ENCODE measurements around the gene BZW2.
A peak's percentile ranks its signal among the peaks of the same experiment; 100 is the strongest.

Gene BZW2

DNA sequence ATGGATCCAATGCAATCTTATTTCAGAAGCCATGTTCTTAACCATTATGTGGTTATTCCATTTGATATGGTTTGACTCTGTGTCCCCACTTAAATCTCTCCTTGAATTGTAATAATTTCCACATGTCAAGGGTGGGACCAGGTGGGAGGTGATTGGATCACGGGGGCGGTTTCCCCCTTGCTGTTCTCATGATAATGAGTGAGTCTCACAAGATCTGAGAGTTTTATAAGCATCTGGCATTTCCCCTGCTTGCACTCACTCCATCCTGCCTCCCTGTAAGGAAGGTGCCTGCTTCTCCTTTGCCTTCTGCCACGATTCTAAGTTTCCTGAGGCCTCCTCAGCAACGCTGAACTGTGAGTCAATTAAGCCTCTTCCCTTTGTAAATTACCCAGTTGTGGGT lies 75.6 kb downstream of the BZW2 start:
- DNase-seq (ENCODE audit: low spot score): no peak

DNA sequence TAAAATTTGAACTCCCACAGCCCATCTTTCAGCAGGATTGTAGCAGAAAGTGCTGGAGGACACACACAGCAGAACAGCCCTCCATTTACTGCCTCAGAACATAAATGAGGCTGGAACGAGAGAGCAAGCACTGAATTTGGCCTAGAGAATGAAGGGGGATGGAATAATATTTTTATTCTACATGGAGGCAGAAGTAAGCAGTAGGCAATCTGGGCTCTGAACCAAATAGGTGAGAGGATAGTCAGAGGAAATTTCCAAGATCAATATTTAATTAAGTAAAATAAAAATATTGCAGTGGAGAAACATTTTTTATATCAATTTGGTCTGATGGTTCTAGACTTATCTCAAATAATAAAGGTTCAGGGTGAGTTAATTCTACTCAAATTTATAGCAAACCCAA lies 78.4 kb downstream of the BZW2 start:
- DNase-seq (ENCODE audit: low spot score): no peak

DNA sequence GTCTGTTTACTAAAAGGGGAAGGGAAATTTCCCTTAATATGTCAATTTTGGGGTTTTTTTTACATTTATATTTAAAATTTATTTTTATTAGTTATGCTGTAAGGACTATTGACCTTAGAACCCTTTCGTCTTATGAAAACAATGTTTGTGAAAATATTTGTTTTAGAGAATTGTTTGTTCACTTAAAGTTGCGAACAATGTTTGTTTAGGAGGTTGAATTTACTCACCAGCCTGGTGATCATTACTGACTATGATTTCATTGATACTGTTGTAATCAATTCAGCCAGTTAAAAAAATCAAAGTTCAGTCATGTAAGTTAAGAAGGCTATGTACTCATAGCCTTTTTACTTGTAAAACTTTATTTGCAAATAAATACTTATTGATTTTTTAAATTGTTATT lies 80.2 kb downstream of the BZW2 start:
- DNase-seq (ENCODE audit: low spot score): no peak

DNA sequence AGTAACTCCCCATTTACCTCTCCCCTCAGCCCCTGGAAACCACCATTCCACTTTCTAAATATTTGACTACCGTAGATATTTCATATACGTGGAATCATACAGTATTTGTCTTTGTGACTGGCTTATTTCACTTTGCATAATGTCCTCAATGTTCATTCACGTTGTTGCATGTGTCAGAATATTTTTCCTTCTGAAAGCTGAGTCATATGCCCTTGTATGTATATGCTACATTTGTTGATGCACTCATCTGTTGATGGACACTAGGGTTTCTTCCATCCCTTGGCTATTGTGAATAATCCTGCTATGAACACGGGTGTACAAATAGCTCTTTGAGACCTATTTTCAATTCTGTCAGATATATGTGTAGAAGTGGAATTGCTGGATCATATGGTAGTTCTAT lies 81.8 kb downstream of the BZW2 start:
- no peak for DNase-seq (ENCODE audit: low spot score)

DNA sequence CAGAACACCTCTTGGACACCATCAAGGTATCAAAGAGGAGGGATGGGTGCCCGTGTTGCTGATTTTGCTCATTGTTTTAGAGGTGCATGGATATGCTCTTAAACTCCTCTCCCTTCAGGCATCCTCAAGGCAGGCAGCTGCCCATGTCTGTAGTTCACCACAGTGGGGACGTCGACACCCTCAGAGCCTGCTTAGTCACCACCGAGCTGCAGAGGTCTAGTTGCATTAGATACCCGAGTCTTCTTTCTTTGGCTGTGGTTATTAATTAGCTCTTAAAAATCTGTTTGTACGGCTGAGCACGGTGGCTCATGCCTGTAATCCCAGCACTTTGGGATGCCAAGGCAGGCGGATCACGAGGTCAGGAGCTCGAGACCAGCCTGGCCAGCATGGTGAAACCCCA lies 82.8 kb downstream of the BZW2 start:
- no peak for DNase-seq (ENCODE audit: low spot score)

DNA sequence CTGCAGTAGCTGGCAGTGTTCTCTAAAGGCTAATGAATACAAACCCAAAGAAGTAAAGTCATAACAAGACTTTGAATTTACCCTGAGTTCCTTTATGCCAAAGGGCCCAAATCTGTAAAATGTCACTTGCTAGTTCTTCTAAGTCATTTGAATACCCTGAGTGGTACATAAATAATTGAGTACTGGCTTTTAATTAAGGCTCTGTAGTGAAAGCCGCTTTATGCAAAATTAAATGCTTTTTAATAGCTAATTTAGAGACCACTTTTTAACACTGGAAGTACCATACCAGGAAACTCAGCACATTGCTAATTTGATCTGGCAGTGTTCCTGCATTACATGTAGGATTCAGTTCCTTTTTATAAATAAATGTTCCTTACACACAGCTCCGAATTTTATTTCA lies 83.6 kb downstream of the BZW2 start:
- no peak for DNase-seq (ENCODE audit: low spot score)

DNA sequence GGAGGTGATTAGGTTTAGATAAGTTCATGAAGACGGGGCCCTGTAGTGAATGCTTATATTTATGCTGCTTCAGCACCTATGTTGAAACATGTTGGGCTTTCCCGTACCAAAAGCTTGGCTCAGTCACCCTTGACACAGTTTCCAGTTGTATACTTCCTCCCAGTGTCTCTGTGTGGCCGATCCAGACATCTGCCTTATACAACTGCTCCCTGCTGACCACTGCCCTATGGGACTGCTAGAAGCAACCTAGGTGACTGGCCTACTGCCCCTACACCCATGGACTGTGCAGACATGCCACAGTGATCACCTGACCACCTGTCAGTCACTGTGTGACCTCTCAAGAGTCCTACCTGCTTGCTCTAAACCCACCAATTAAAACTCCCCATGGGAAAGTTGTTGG lies 85.0 kb downstream of the BZW2 start:
- no peak for DNase-seq (ENCODE audit: low spot score)

DNA sequence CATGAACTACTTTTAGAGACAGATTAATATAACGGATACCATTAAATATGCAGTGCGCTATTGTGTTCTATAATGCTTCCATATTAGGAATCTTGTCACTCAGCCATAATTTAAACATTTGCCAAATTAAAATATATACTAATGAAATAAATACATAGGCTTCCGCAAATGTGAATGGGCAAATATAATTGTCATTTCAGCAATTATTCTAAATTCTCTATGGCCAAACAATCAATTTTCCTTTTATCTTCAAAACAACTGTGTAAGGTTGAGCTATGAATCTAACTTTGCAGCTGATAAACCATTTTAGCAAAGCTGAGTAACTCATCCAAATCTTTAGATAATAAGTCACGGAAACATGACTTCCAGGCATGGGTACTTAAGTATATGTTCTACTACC lies 86.8 kb downstream of the BZW2 start:
- no peak for DNase-seq (ENCODE audit: low spot score)

DNA sequence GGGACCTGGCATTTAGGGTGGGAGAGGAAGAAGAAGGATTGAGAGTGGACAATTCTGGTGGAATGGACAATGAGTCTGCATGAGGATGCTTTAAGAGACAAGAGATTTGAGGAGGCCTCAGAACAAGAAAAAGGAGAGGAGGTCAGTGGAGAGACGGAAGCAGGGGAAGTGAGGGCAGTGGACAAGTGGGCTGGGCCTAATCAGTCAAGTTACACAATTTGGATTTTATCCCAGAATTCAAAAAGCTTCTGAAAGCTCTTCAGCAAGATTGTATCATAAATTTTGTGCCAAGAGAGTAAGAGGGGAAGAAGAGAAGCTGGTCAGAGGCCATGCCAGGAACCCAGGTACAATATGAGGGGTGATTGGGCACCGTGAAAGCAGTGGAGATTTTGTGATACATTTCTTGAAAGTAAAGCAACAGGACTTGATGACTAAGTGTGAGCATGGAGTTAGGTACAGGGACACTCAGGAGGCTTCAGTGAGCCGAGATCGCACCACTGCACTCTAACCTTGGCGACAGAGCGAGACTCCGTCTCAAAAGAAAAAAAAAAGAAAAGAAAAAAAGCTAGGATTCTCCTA lies 88.3 kb downstream of the BZW2 start:
- no peak for DNase-seq (ENCODE audit: low spot score)

DNA sequence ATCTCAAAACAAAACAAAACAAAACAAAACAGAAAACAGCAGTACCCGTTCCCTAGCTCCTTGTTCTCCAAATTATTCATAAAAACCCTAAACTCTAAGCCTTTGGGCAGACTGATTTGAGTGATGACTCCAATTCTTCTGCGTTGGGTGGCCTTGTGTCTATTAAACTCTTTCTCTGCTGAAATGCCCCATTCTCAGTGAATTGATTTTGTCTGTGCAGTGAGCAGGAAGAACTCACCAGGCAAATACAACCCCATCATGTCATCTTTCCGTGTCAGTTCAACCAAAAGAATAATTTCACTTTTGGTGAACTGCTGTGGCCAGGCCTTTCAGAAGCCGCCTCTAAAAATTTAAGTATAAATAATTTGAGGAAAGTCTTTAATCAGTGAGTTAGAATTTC lies 89.0 kb downstream of the BZW2 start:
- no peak for DNase-seq (ENCODE audit: low spot score)

DNA sequence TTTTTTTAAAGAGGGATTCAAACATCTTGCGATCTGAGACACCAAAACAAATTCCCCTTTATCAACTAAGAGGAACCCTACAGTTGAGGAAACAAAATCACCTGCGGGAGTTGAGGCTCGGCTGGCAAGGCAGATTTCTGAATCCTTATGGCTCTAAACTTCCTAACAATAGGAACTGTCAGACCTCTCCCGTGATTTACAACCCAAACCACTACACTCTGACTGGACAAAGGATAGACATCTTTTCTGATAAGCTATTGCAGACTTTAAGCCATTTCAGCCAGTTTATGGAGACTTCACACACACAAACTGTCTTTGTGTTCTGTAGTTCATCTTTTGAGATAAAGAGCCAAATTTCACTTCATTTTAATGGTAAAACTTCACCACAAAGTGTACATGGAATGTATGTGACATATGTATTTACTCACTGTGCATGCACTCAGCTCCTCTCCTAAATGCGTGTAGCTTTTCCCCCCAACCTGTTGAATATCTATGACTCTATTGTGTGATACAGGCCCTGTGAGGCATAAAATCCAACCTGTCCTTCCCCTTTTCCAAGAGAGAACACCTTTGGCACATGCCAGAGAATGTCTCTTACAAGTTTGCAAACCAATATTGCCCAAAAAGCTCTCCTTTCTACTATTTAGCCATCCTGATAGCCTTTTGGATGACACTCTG lies 92.2 kb downstream of the BZW2 start:
- DNase-seq (ENCODE audit: low spot score): no peak

DNA sequence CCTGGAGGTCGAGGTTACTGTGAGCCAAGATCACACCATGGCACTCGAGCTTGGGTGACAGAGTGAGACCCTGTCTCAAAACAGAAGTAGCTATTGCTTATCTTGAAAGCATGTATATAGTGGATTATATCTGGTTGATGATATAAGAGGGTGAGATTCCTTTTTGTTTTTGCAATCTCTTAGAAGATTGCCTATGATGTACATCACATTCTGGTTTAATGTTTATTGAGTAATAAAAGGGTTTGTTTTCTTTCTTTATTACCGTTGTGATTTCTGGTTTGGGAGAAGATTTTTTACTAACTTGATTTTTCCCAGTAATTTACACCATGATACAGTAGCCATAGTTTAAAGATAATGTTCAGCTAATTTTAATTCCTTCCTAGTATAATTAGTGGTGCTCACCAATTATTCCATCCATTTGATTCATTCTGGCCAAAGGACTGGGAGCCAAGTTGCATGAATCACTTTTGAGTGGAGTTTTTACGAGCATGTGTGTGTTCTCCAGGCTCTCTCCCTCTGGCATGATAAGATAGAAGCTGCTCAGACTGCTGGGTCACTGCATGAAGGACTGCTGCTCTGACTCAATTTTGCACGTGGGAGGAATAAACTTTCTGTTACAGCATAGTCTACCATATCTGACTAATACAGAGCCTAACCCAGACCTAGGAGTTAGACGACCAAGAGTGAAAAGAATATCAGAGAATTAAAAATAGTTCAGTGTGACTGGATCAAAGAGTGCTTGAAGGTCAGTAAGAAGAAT lies 94.1 kb downstream of the BZW2 start:
- DNase-seq (ENCODE audit: low spot score): peak; percentile 88

DNA sequence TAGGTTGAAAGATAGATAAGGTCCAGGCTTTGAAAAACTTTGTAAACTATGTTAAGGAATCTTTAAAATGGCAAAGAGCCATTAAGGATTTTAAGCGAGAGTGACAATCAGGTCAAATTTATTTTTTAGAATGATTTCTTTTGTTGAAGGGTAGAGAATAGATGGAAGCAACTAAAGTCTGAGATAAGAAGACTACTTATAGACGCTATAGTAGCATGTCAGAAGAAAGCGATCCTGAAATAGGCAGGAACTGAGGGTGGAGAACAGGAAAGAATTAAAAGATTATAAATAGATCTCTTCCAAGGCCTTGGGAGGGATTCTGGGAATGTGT lies 94.6 kb downstream of the BZW2 start:
- no peak for DNase-seq (ENCODE audit: low spot score)

DNA sequence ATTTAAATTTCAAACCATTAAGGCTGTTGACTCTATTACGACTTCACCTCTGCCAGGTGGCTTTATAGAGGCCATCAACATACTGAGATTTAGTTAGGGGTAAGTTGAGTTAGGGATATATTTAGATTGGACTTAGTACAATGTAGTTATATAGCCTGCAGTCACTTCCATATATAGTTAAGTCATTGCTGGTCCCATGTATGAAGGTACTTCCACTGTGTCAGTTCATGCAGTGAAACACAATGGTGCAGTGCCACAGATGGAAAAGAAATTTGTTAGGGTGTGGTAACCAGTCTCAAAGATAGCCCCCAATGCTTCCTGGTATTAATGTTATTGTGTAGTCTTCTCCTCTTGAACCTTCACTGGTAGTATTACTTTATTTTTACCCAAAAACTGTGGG lies 95.0 kb downstream of the BZW2 start:
- no peak for DNase-seq (ENCODE audit: low spot score)

DNA sequence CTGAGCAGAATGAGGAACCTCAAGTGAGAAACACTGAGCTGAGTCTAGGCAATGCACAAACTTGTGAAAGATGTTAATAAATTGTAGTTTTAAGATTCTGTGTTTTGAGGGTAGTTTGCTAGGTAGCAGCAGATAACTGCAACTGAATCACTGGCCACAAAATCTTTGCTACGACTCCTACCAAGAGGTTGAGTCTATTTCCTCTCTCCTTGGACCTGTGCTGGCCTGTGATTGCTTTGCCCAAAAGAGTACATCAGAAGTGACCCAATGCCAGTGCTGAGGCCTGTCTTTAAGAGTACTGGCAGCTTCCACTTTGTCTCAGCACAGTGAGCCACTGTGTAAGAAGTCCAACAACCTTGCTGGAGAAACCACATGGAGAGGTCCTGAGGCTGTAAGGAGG lies 95.7 kb downstream of the BZW2 start:
- DNase-seq (ENCODE audit: low spot score): no peak

DNA sequence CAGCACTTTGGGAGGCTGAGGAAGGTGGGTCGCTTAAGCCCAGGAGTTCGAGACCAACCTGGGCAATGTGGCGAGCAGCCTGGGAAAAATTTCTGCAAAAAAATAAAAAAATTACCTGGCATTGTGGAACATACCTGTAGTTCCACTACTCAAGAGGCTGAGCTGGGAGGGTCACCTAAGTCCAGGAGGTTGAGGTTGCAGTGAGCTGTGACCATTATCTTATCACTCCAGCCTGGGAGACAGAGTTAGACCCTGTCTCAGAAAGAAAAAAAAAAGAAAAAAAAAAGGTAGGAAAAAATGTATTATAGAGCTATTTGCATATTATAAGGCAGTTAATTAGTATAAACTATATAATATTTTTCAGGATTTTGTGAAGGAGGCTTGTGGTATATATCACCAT lies 96.6 kb downstream of the BZW2 start:
- DNase-seq (ENCODE audit: low spot score): no peak

DNA sequence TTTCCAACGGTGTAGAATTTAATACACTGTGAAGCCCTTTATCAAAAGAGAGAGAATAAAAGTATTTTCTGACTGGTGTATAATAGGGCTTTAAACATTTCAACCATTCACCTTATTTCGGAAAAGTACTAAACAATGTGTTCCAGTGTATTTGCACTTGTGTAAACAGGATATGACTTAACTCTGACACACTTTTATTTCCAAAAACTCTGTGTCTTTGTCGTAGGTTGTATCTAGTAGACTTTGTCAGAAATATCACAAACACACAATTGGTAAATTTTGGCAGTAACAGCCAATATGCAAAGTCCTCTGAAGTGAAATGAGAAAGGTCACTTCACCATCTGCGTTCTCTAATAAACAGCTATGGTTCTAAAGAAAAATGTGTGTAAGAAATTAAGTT lies 97.3 kb downstream of the BZW2 start:
- peak; percentile 79 for DNase-seq (ENCODE audit: low spot score)

DNA sequence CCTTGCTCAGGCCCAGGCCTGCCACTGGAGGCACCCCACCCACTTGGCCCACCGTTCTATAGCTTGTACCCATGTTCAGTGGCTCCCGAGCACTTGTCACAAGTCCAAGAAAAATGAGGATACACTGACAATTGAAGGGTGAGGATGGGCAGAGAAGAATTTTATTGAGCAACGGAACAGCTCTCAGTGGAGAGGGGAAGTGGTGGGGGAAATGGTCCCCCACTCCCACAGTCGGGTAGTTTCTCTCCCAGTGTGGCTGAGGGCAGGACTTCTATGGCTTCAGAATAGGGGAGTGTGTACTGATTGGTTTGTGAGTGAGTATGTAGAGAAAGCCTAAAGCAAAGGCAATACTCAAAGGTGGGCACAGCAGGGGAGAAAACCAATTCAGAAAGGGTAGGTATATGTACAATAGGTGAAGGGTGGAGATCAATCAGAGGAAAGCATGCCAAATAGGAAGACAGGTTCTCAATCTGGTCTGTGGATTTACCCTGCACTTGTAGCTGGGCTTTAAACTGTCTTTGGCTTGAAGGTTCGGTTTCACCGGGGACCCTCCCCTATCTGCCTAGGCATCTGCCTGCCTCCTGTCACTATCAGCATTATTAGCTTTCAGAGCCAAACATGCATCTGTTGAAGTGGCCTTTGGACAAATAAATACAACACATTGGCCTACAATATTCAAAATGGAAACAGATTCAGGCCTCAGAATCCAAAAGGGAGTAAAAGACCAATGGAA lies 98.7 kb downstream of the BZW2 start:
- no peak for DNase-seq (ENCODE audit: low spot score)

DNA sequence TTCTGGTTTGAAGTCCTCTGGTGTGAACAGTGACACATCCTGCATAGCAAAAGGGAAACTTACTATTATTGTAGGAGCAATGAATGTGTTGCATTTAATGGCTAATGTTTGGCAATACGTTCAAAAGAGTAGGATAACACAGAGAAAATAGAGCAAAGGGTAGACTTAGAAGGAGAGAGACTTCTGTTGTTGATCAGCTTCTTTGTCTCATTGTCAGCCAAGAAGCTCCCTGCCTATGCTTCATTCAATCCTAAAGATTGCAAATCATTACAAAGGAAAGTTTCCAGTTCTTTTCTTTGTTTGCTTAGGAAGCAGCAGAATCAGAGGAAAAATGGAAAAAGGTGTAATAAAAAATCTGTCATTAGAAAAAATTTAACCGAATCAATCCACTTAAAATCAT lies 99.7 kb downstream of the BZW2 start:
- DNase-seq (ENCODE audit: low spot score): no peak

DNA sequence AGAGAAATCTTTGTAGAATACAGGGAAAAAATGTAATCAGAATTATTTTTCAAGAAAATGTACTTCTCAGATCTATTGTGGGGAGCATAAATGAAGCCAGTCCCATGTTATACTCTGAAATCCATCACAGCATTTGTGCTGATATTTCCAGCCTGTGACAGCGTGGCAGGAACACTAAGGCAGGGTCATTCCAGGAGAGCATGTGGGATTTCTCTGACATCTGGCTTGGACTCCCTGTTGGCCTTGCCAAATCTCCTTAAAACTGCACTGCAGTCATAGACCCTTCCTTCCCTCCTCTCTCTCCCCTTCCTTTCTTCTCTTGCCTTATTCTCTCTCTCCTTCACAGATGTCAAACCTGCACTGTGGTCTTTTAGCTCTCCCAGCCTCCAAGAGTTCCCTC lies 101.1 kb downstream of the BZW2 start:
- DNase-seq (ENCODE audit: low spot score): no peak

DNA sequence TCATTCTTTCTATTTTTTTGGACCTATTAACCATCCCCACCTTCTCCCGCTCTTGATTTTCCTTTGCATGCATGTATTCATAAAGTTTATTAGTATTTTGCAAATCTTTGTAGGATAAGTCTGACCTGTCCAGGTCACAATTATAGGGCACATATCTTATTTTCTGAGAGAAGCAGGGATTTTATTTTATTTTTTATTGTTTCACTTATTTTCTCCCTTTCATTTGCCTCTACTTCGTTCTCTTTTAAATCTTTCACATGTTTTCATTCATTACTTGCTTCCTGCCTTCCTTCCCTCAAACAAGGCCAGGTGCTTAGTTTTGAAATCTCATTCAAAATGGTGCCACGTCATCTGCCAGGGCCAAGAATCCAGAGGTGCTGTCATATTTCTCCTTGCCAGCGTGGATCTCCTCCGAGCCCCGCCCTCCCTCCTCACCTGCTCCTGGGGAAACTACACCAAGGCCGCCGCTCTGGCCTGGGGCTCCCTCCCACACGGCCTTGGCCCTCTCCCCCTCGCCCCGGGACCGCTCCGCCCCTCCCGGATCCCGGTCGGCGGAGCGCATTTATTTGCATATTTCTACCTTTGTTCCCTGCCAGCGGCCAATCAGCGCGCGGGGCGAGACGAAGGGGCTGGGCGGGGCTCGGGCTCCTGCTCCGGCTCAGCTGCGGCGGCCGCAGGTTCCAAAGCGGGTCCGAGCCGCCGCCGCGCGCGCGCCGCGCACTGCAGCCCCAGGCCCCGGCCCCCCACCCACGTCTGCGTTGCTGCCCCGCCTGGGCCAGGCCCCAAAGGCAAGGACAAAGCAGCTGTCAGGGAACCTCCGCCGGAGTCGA lies 107.3 kb downstream of the BZW2 start, which contains the start of gene TSPAN13:
Gene TSPAN13 (plus strand): TSS at position 654 of the 830 bp plus-strand sequence. CDS start 213 bp downstream, outside the sequence.
- DNase-seq (ENCODE audit: low spot score): peak; percentile 64

Data from kidney capillary endothelial cell (primary cell).